Mucosa of descending colon (tissue), 3 donors: ENCODE data around the gene ESRRB. TPM values are rescaled to one million over a fixed set of nuclear protein-coding genes. Genes with fewer than 3 reads are reported as not detected.

Source experiments
- ATAC-seq: fragments of 200-7000 bp; cut with Tn5 transposase; one replicate; pipeline ENCODE4 v1.9.1; 2020; ENCODE audit warnings: mild to moderate bottlenecking, moderate library complexity
- DNase-seq, 3 donors: peaks; one replicate each; pipeline ENCODE4 v3.0.0-alpha.2; 2020
- H3K36me3 ChIP-seq: fragments of 200-600 bp; one replicate; pipeline ENCODE4 v1.8.0; 2021; ENCODE audit warnings: low read depth, mild to moderate bottlenecking
- H3K4me1 ChIP-seq: fragments of 200-600 bp; one replicate; pipeline ENCODE4 v1.8.0; 2021; ENCODE audit warnings: low read depth, mild to moderate bottlenecking
- H3K4me3 ChIP-seq: fragments of 200-600 bp; one replicate; pipeline ENCODE4 v1.8.0; 2021; ENCODE audit warnings: mild to moderate bottlenecking
- H3K9me3 ChIP-seq: fragments of 200-600 bp; one replicate; pipeline ENCODE4 v1.8.0; 2021; ENCODE audit warnings: mild to moderate bottlenecking
- intact Hi-C, 2 donors: fragments of 100-400 bp; cut with DNase I in 1 of 2; cut with micrococcal nuclease in 1 of 2; formaldehyde crosslinking; loops; one replicate each; pipeline versions ENCODE4 v1.11.0 to v1.11.1; 2022; cut with DNase I, micrococcal nuclease
- total RNA-seq, 3 donors: library from RNA; stranded (reverse); fragmentation: NEBNext Ultra II Directional in 2 of 3; extraction: Animal tissue kit (Norgen Biotek cat#: 25700) in 2 of 3; gene quantifications; one replicate each; pipeline versions ENCODE4 v1.2.1 to v1.2.4, GENCODE V29; 2021 to 2023
- TF ChIP-seq, protein P1 (sequence below): fragments of 200-600 bp; IDR thresholded peaks from one replicate; pipeline ENCODE4 v1.8.0; 2022; ENCODE audit warnings: antibody characterized with exemption, mild to moderate bottlenecking
- donor health status: DM: no; HTN: no; CAD: no; lungs with moderate emphysema.
- donor health status: DM: no; HTN: no; CAD: no.
- donor health status: DM: no; HTN: yes; CAD: no.

Gene ESRRB
- total RNA-seq, 3 donors from 2014 or later, result 0.14 to 0.32 TPM; not detected in 1

- H3K4me3 ChIP-seq, result no peak overlapping the region
- DNase-seq (no peak), ATAC-seq (no peak)
- H3K9me3 ChIP-seq, result no peaks in the 10 kb centered on the region
- H3K4me1 ChIP-seq, result no peaks in the 10 kb centered on the region
- TF ChIP-seq, protein P1, sequence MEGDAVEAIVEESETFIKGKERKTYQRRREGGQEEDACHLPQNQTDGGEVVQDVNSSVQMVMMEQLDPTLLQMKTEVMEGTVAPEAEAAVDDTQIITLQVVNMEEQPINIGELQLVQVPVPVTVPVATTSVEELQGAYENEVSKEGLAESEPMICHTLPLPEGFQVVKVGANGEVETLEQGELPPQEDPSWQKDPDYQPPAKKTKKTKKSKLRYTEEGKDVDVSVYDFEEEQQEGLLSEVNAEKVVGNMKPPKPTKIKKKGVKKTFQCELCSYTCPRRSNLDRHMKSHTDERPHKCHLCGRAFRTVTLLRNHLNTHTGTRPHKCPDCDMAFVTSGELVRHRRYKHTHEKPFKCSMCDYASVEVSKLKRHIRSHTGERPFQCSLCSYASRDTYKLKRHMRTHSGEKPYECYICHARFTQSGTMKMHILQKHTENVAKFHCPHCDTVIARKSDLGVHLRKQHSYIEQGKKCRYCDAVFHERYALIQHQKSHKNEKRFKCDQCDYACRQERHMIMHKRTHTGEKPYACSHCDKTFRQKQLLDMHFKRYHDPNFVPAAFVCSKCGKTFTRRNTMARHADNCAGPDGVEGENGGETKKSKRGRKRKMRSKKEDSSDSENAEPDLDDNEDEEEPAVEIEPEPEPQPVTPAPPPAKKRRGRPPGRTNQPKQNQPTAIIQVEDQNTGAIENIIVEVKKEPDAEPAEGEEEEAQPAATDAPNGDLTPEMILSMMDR, result no peak
- intact Hi-C loops, result no loop called here
- H3K36me3 ChIP-seq, result no peaks in the 10 kb centered on the region
Measured at GRCh38 chr14:76407449-76408150, 31.7 kb downstream of the ESRRB start.

DNA sequence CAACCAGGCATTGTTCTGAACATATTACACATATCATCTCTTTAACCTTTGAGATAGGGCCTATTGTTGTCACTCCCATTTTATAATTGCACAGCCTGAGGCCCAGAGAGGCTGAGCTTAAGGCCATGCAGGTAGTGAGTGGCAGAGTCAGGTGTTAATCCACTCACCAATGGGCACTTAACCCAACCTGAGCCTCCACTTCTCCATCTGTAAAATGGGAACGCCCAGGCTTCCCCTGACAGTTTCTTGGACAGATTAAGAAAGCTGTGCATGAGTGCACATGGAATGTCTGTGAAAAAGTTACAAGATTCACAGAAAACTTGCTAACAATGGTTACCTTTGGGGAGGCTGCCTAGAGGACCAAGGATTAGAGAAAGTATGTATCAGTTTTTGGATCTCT is 32.9 kb downstream of the ESRRB start:
- Histone ChIP-seq H3K36me3 (no peaks in the 10 kb centered on the region), H3K4me1 (no peaks in the 10 kb centered on the region), H3K9me3 (no peaks in the 10 kb centered on the region), H3K4me3 (no peak overlapping the region)
- TF ChIP-seq, protein P1, result no peak
- DNase-seq (no peak), ATAC-seq (no peak)
- intact Hi-C loops, result no loop called here

DNA sequence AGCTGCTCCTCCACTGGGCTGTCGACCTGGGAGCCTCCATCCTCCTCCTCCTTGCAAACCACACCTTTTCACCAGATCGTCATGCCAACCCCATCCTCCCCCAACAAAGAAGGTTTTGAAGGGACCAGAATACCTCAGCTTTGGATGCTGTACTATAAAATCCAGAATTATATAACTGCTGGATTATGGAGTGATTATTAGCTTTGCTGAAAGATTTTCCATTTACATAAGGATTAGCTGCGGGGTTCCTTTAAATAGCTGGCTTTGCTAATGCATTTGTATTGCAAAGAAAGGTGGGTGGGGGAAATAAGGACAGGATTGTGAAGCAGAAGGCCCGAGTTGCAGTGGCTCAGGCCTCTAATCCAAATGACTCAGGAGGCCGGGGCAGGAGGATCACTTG is 36.6 kb downstream of the ESRRB start:
- TF ChIP-seq, protein P1, result no peak
- DNase-seq (no peak), ATAC-seq (no peak)
- Histone ChIP-seq H3K4me1 (no peaks in the 10 kb centered on the region), H3K4me3 (no peak overlapping the region), H3K9me3 (no peaks in the 10 kb centered on the region), H3K36me3 (no peaks in the 10 kb centered on the region)
- intact Hi-C loops, result no loop called here

DNA sequence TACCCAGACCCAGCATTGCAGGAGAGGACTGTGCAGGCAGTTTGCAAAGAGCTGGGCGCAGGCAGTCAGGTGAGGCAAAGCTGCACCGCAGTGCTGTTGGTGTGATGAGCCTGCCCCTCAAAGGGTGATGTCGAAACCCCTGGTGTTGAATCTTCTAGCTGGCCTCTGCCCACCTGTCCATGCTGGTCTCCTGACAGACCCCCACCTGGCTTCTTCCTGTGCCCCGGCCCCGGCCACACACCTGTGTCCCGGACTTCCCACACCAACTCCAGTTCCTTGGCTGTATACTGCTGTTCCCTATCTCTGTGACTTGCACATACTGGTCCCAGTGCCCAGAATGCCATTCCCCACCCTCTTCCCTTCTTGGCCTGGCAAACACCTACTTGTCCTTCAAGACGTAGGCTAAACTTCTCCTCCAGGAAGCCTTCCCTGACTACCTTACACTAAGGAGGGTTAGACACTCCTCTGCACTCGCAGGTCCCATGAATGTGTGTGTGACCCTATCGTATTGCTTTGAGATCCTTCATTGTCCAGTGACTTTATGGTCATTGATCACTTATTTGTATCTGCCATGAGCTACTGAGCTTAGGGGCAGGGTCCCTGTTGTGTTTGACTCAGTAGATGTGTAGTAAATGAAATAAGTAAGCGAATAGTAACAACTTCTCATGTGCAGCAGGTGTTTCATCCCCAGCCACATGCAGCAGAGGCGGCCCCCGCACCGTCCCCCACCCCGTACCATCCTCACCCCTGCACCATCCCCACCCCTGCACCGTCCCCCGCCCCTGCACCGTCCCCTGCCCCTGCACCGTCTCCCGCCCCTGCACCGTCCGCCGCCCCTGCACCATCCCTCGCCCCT is 37.4 kb downstream of the ESRRB start:
- Histone ChIP-seq H3K36me3 (no peaks in the 10 kb centered on the region), H3K4me3 (no peak overlapping the region), H3K4me1 (no peaks in the 10 kb centered on the region), H3K9me3 (no peaks in the 10 kb centered on the region)
- TF ChIP-seq, protein P1, result no peak
- intact Hi-C loops, result no loop called here
- DNase-seq (peak in 1 of 3 donors; percentile 14), ATAC-seq (no peak)

DNA sequence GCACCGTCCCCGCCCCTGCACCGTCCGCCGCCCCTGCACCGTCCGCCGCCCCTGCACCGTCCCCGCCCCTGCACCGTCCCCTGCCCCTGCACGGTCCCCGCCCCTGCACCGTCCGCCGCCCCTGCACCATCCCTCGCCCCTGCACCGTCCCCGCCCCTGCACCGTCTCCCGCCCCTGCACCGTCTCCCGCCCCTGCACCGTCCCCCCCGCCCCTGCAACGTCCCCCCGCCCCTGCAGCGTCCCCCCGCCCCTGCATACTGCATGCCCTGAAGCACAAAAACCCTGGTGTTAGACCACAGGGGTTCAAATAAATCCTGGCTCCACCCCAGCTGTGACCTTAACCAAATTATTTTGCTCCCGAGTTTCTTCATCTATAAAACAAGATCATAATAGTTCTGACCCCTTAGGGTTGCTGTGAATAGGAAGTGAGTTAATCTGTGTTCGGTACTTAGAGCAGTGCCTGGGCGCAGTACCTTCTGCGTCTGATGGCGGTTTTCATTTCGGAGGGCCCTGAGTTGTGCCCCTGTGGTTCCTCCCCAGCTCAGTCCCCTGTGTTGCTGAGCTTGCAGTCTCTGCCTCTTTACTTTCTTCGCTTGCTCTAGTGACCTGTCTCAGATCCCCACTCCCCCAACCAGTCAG is 38.1 kb downstream of the ESRRB start:
- intact Hi-C loops, result no loop called here

More for the DNA sequence above, 38.1 kb downstream of the ESRRB start:
- H3K4me3 ChIP-seq, result no peak overlapping the region
- TF ChIP-seq, protein P1, result no peak
- DNase-seq, result peak in 1 of 3 donors; percentile 6
- H3K36me3 ChIP-seq, result no peaks in the 10 kb centered on the region
- no peaks in the 10 kb centered on the region for H3K9me3 ChIP-seq
- no peaks in the 10 kb centered on the region for H3K4me1 ChIP-seq
- no peak for ATAC-seq
